ENCODE data around the gene BMF. TPM values are rescaled to one million over a fixed set of nuclear protein-coding genes. Genes with fewer than 3 reads are reported as not detected.

BMF gene
- polyA plus RNA-seq, 3 donors, result 5.6 to 59.6 (median 6.5) TPM

- Histone ChIP-seq H3K27me3 (ENCODE audit: control insufficient read depth in 2 of 2, insufficient read depth in 2 of 2, low read length in 2 of 2) (no peaks in the 10 kb centered on the region), H3K9ac (ENCODE audit: insufficient read depth, low read length, poor library complexity, severe bottlenecking) (no peak overlapping the region), H2AFZ (ENCODE audit: insufficient read depth, low read depth, low read length, poor library complexity, severe bottlenecking) (no peak overlapping the region), H3K4me1 (ENCODE audit: control insufficient read depth in 1 of 2, insufficient read depth in 2 of 2, low read length in 2 of 2) (peaks cover 33 to 49% of the 10 kb centered on the region in 2 donors), H3K4me2 (replicated peaks; ENCODE audit: extremely low read depth, low read length, poor library complexity, severe bottlenecking) (no peak overlapping the region), H3K36me3 (replicated peaks in 1 of 2; ENCODE audit: control insufficient read depth in 1 of 2, insufficient read depth in 2 of 2, low read length in 2 of 2) (no peaks in the 10 kb centered on the region), H3K27ac (ENCODE audit: low read depth in 1 of 2, low read length in 2 of 2) (peak overlapping the region in 1 of 2 donors; percentile 1), H3K9me3 (replicated peaks in 1 of 2; ENCODE audit: control insufficient read depth in 1 of 2, insufficient read depth in 1 of 2, low read length in 2 of 2) (no peaks in the 10 kb centered on the region), H3K79me2 (ENCODE audit: insufficient read depth, low read length) (no peaks in the 10 kb centered on the region), H4K20me1 (ENCODE audit: insufficient read depth, low read length) (no peaks in the 10 kb centered on the region), H3K4me3 (replicated peaks in 1 of 3; ENCODE audit: low read depth in 2 of 3, low read length in 3 of 3) (no peak overlapping the region)
- Mint-ChIP-seq H3K4me1 (peaks cover 43% of the 10 kb centered on the region), H3K4me3 (peak overlapping the region in 1 of 2 donors; percentile 13), H3K36me3 (peaks cover 2 to 5% of the 10 kb centered on the region in 2 donors), H3K27ac (peak overlapping the region in 4 of 7 donors; percentile 29 to 83 (median 58)), H3K27me3 (ENCODE audit: low read depth in 3 of 3) (no peaks in the 10 kb centered on the region), H3K9me3 (no peaks in the 10 kb centered on the region)
- peak; percentile 33 to 67 (median 49) for DNase-seq
- intact Hi-C loops (cut with micrococcal nuclease), result no loop called here
- WGBS (ENCODE audit: insufficient coverage), result 71% methylated on average over 1 of the region's 3 CpGs
- TF ChIP-seq CTCF (IDR thresholded peaks at IDR 0.05), result no peak
Measured at GRCh38 chr15:40058476-40059140, 50.1 kb downstream of the BMF start.

- Mint-ChIP-seq H3K4me3 (no peak overlapping the region), H3K4me1 (peaks cover 58% of the 10 kb centered on the region), H3K9me3 (no peaks in the 10 kb centered on the region), H3K27me3 (ENCODE audit: low read depth in 3 of 3) (no peaks in the 10 kb centered on the region), H3K27ac (no peak overlapping the region), H3K36me3 (peaks cover 2 to 7% of the 10 kb centered on the region in 2 donors)
- H3K9me3 ChIP-seq (replicated peaks in 1 of 2; ENCODE audit: control insufficient read depth in 1 of 2, insufficient read depth in 1 of 2, low read length in 2 of 2), result no peaks in the 10 kb centered on the region
- no peak for DNase-seq
- no peaks in the 10 kb centered on the region for H4K20me1 ChIP-seq (ENCODE audit: insufficient read depth, low read length)
- H3K27me3 ChIP-seq (ENCODE audit: control insufficient read depth in 2 of 2, insufficient read depth in 2 of 2, low read length in 2 of 2), result no peaks in the 10 kb centered on the region
- 93% methylated on average over 10 of the region's 14 CpGs for WGBS (ENCODE audit: insufficient coverage)
- TF ChIP-seq CTCF (IDR thresholded peaks at IDR 0.05), result no peak
- H3K27ac ChIP-seq (ENCODE audit: low read depth in 1 of 2, low read length in 2 of 2), result no peak overlapping the region
- H2AFZ ChIP-seq (ENCODE audit: insufficient read depth, low read depth, low read length, poor library complexity, severe bottlenecking), result no peak overlapping the region
- H3K9ac ChIP-seq (ENCODE audit: insufficient read depth, low read length, poor library complexity, severe bottlenecking), result no peak overlapping the region
- no peaks in the 10 kb centered on the region for H3K36me3 ChIP-seq (replicated peaks in 1 of 2; ENCODE audit: control insufficient read depth in 1 of 2, insufficient read depth in 2 of 2, low read length in 2 of 2)
- intact Hi-C loops (cut with micrococcal nuclease), result no loop called here
- no peak overlapping the region for H3K4me2 ChIP-seq (replicated peaks; ENCODE audit: extremely low read depth, low read length, poor library complexity, severe bottlenecking)
- no peak overlapping the region for H3K4me3 ChIP-seq (replicated peaks in 1 of 3; ENCODE audit: low read depth in 2 of 3, low read length in 3 of 3)
- H3K79me2 ChIP-seq (ENCODE audit: insufficient read depth, low read length), result no peaks in the 10 kb centered on the region
- H3K4me1 ChIP-seq (ENCODE audit: control insufficient read depth in 1 of 2, insufficient read depth in 2 of 2, low read length in 2 of 2), result peaks cover 45 to 64% of the 10 kb centered on the region in 2 donors
Measured at GRCh38 chr15:40055576-40056293, 52.9 kb downstream of the BMF start.

Data from CD14-positive monocyte (primary cell).